NB4 (cell line): Measurements from ENCODE around the gene TRIM9.
A peak's percentile ranks its signal among the peaks of the same experiment; 100 is the strongest.

Source experiments
- DNase-seq: peaks from one replicate; pipeline ENCODE4 v3.0.0; 2010; ENCODE audit warnings: low read depth
- H3K4me3 ChIP-seq: one replicate; pipeline ENCODE4 v1.5.1; 2011; ENCODE audit warnings: mild to moderate bottlenecking, low read depth, low read length, moderate library complexity
- MYC ChIP-seq: IDR thresholded peaks from 2 replicates; pipeline ENCODE4 v1.6.1; 2011; ENCODE audit warnings: low read depth, low read length
- POLR2A ChIP-seq: IDR thresholded peaks from 2 replicates; pipeline ENCODE4 v1.6.1; 2011; ENCODE audit warnings: mild to moderate bottlenecking; ENCODE audit not compliant: insufficient read length; ENCODE audit errors: extremely low read depth
- TF ChIP-seq, protein P1 (sequence below): IDR thresholded peaks from one replicate; pipeline ENCODE4 v1.5.1; 2012; ENCODE audit warnings: low read depth, low read length
- TF ChIP-seq, protein P2 (sequence below): IDR thresholded peaks from 2 replicates; pipeline ENCODE4 v1.6.1; 2011; ENCODE audit warnings: low read depth, low read length

Gene TRIM9

DNA sequence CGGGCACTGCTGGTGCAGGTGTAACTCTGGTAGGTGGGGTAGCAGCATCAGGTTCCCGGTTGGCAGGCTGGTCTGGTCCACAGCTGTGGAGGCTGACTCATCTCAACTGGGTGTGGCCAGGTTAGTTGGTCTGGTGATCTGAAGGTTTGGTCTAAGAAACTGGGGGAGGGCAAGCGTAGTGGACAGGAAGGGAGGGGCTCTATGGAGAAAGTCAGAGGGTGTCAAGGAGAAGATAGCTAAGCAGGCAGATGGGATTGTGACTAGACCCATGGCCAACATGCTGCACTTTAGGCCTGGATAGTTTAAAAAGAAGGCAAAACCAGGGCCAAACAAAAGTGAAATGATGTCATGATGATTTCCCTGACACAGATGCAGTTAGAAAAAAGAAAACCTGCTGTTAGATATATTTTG, 7.9 kb downstream of the TRIM9 start:
- peak; percentile 29 for DNase-seq
- no peak overlapping the region for H3K4me3 ChIP-seq
- TF ChIP-seq, protein P1, sequence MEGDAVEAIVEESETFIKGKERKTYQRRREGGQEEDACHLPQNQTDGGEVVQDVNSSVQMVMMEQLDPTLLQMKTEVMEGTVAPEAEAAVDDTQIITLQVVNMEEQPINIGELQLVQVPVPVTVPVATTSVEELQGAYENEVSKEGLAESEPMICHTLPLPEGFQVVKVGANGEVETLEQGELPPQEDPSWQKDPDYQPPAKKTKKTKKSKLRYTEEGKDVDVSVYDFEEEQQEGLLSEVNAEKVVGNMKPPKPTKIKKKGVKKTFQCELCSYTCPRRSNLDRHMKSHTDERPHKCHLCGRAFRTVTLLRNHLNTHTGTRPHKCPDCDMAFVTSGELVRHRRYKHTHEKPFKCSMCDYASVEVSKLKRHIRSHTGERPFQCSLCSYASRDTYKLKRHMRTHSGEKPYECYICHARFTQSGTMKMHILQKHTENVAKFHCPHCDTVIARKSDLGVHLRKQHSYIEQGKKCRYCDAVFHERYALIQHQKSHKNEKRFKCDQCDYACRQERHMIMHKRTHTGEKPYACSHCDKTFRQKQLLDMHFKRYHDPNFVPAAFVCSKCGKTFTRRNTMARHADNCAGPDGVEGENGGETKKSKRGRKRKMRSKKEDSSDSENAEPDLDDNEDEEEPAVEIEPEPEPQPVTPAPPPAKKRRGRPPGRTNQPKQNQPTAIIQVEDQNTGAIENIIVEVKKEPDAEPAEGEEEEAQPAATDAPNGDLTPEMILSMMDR, result no peak
- no peak for TF ChIP-seq POLR2A
- no peak for TF ChIP-seq MYC
- TF ChIP-seq, protein P2, sequence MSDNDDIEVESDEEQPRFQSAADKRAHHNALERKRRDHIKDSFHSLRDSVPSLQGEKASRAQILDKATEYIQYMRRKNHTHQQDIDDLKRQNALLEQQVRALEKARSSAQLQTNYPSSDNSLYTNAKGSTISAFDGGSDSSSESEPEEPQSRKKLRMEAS, result no peak

DNA sequence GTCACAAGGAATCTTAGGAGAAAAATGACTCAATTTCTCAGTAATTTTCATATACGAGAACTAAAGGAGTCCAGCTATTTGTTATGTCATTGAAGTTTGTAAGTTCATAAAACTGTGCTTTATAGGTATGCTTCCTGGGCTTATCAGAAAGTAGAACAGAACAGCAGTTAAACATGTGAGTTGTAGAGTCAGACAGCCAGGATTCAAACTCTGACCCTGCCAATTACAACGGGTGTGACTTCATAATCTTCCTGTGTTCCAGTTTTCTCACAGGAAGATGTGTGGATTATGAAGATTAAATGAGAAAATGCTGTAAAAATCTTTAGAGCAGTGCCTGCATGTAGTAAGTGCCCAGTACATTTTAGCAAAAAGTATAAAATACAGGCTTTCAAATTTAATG, 8.9 kb downstream of the TRIM9 start:
- H3K4me3 ChIP-seq, result no peak overlapping the region
- DNase-seq, result no peak

DNA sequence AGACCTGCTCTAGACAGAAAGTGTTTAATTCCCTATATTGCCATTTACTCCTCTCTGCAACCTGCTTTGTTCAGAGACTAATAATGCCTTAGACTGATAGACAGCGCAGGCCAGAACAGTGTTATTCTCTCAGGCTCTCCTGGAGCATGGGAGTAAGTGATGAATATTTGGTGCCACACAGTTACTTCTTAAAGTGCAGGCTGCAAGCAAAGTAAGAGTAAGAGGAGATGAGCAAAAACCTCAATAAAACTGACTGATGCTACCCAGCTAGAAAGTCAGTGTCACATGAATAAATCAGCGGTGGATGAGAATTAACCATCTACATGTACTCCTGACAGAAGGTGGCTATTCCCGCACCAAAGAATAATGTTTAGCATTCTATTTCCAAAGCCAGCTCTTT, 9.9 kb downstream of the TRIM9 start:
- no peak for TF ChIP-seq POLR2A
- TF ChIP-seq, protein P2, result no peak
- TF ChIP-seq MYC, result no peak
- TF ChIP-seq, protein P1, result no peak
- no peak for DNase-seq
- no peak overlapping the region for H3K4me3 ChIP-seq

More for the DNA sequence above, 8.9 kb downstream of the TRIM9 start:
- TF ChIP-seq, protein P1, result no peak
- TF ChIP-seq, protein P2, result no peak
- TF ChIP-seq POLR2A (no peak), MYC (no peak)

DNA sequence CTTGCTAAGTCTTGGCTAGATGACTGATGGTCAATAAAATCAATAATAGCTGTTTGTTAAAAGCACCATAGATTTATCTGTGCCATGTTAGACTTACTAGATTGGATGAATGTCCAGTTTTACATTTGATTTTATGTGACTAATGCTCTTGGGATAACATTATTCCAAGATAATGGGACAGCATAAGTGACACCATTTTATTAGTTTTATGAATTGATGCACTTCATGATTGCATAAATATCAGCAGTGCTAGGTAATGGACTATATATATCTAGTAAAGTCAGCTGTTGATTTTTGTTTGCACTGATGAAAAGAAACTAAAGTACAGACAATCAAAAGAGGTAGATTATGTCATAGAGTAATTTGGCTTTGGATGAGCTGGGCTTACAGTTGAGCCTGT, 10.4 kb downstream of the TRIM9 start:
- TF ChIP-seq, protein P1, result no peak
- TF ChIP-seq, protein P2, result no peak
- TF ChIP-seq MYC, result no peak
- no peak for TF ChIP-seq POLR2A
- H3K4me3 ChIP-seq, result no peak overlapping the region
- no peak for DNase-seq

DNA sequence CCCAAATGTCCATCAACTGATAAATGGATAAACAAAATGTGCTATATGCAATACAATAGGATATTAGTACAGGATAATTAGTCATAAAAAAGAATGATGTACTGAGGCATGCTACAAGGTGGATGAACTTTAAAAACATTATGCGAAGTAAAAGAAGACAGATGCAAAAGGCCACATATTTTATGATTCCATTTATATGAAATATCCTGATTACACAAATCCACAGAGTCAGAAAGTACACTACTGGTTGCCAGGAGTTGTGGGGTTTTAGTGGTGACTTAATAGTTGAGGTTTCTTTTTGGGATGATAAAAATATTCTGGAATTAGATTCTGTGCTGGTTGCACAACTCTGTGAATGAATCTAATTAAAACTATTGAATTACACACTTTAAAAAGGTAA, 12.6 kb downstream of the TRIM9 start:
- TF ChIP-seq MYC, result no peak
- TF ChIP-seq, protein P2, result no peak
- TF ChIP-seq, protein P1, result no peak
- no peak for TF ChIP-seq POLR2A
- no peak for DNase-seq
- no peak overlapping the region for H3K4me3 ChIP-seq

DNA sequence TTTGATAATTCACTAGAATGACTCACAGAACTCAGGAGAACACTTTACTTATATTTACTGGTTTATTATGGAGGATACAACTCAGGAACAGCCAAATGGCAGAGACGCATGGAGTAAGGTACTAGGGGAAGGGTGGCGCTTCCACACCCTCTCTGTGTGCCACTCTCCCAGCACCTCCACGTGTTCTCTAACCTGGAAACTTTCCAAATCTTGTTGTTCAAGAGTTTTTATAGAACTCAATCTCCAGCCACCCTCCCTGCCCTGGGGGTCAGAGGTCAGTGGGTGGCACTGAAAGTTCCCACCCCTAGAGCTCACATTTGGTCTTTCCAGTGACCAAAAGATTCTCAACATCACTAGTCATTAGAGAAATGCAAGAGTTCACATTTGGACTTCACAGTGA, 13.2 kb downstream of the TRIM9 start:
- no peak for DNase-seq
- no peak for TF ChIP-seq POLR2A
- TF ChIP-seq, protein P2, result no peak
- no peak for TF ChIP-seq MYC
- TF ChIP-seq, protein P1, result no peak

More for the DNA sequence above, 13.2 kb downstream of the TRIM9 start:
- H3K4me3 ChIP-seq, result no peak overlapping the region
